G401.6 (cell line): ENCODE results near the gene KIAA0930.
"Not testable (repeated sequence)": the region's sequence is repeated elsewhere in the genome, so short reads cannot be mapped to it uniquely, and the experiment has no call there.

ENCODE experiments used
- FAIRE-seq: peaks from 2 replicates; lab custom pipeline; 2012; peaks lifted over from hg19 to GRCh38; lab: Jason Lieb, UNC

Gene KIAA0930

GRCh38 chr22:45262931-45263462 is 22.3 kb upstream of the KIAA0930 start:
- no peak for FAIRE-seq

DNA sequence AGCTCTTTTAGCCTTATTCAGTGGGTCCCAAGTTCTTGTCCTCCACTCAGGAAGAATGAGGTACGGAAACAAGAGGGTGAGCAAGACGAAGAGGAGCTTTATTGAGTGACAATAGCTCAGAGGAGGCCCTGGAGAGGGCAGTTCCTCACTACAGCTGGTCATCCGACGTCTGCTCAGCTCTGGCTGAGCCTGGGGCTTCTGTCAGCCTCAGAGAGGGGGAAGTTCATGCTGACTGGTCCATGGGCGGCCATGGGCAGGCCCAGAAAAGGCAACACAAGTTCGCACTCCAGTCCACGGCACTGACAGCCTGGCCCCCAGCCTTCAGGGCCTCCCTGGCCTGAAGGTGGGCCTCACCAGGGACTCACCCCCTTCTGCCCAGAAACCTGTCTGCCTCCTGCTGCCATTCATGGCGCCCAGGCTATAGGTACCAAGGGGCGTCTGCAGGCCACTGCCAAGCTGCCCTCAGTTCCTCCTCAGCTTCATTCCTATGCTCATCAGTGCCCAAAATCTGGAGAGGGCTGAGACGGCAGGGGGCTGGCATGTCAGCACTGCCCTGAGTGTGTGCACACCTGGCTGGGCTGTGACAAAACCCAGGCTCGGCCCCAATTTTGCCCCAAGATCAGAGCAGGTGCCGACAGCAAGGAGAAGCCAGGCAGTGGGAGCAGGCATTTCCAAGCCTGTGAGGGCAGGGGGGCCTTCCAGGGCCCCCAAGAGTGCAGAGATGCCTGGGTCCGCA is 21.7 kb upstream of the KIAA0930 start:
- FAIRE-seq = no peak

- no peak for FAIRE-seq
Observed at GRCh38 chr22:45261407-45262088, 20.9 kb upstream of the KIAA0930 start.

DNA sequence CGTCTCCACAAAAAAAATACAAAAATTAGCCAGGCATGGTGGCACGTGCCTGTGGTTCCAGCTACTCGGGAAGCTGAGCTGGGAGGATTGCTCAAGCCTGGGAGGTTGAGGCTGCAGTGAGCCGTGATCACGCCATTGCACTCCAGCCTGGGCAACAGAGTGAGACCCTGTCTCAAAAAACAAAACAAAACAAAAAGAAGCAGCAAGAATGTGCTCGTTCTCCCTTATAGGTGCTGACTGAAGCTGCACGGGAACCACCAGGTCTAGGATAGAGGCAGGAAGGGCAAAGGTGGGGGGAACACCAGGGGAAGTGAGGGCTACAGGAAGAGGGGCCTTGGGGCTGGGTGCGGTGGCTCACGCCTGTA is 19.7 kb upstream of the KIAA0930 start:
- FAIRE-seq = not testable (repeated sequence)

DNA sequence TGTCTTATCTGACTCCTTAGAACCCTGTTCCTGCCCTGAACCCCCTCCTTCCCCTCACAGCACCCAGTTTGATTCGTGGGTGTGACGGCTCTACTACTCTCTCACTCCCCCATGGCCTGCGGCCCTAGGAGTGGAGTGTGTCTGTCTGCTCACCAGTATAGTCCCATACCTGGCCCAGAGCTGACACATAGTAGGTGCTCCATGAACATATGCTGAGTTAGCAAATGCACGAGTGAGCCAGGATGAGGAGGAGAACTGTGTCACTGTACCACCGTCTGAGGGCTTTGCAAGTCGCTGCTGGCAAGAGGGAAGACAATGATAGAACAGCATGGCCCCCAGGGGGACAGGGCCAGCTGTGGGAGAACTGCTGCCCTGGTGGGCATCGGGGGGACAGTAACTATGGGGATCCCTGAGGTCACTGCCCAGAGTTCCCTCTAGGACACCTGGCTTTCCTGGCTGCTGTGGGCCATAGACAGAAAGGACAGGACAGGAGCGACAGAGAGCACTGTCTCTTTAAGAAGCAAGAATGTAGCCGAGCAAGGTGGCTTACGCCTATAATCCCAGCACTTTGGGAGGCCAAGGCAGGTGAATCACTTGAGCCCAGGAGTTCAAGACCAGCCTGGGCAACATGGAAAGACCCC is 19.2 kb upstream of the KIAA0930 start:
- FAIRE-seq = no peak

- not testable (repeated sequence) for FAIRE-seq
Observed at GRCh38 chr22:45257941-45258340, 17.2 kb upstream of the KIAA0930 start.

DNA sequence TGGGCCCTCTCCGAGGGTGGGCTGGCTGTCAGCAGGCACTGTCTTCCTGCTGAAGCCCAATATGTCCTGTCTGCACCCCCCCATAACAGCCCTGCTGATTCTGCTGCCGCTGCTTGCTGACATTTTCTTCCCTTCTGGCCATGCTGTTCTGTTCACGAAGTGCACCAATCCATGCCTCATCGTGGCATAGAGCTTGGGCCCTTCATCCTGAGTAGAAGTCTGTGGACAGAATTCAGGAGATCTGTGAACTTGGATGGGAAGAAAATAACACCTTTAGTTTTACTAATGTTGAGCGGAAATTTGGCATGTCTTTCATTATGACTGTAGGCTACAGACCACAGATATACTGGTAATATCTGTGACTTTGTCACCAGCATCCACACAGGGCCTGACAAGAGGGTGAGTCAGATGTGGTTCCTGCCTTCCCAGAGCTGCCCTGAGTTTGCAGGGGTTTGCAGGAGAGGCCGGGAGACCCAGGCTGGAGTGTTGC is 14.1 kb upstream of the KIAA0930 start:
- FAIRE-seq = no peak

- FAIRE-seq = no peak
Observed at GRCh38 chr22:45254388-45254787, 13.7 kb upstream of the KIAA0930 start.

DNA sequence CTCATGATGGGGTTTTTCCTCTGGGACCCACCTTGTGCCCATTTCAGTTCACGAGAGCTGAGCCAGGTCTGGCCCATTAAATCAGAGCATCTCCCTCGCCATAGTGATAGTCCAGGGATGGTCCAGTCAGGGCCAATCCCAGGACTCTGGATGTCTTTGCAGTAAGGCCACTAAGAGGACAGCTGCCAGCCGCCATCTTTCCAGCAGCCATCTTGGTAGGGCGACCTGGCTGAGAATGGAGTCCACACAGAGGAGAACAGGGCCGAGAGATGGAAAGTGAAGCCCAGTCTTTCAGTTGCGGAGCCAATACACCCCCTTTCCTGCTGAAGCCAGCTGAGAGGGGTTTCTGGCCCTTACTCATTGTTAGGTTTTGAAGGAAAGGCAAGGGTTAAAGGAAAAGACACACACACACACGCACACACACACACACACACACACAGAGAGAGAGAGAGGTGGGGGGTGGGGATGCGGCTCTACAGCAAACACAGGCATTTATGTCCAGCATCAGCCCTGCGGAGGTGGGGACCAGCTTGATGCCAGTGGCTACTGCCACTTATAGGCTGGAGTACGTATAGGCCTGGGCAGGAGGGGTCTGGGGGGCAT is 12.4 kb upstream of the KIAA0930 start:
- no peak for FAIRE-seq

DNA sequence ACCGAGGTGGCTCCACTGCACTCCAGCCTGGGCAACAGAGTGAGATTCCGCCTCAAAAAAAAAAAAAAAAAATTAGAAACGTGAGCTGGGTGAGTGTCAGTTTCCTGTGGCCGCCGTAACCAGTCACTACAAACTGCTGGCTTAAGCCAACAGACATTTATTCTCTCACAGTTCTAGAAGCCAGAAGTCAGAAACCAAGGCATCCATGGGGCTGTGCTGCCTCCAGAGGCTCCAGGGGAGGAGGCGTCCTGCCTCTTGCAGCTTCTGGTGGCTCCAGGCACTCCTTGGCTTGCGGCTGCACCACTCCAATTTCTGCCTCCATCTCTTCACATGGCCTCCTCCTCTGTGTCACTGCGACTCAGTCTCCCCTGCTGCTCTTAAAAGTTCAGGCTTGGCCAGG is 11.1 kb upstream of the KIAA0930 start:
- no peak for FAIRE-seq

DNA sequence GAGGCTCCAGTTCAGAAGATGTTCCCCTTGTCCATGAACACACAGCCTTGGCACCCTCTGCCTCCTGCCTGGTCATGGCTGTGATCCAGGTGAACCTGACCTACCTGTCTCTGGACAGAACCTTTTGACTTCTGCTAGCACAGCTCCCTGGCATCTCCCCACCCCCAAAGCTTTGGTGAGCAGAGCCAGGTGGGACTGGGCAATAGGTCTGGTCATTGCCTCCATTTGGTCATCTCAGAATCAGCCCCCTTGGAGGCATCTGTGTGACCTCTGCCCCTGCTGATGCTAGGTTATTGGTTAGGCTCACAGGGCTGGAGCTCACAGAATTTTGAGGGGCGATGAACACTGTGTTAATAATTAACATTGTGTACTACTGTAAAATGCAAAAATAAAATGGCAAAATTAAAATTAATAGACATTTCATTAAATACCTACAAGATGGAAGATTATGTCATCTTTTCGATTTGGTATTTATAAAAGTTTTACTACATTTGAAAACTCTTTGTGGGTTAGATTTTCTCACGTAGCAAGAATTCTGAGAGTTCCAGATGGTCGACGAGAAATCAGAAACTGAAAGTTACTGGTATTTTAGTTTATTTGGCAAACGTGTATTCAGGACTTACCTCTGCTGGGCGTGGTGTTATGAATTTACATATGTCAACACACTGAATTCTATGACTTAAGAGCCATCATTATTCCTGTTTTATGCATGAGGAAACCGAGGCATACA is 8.3 kb upstream of the KIAA0930 start:
- FAIRE-seq = no peak

DNA sequence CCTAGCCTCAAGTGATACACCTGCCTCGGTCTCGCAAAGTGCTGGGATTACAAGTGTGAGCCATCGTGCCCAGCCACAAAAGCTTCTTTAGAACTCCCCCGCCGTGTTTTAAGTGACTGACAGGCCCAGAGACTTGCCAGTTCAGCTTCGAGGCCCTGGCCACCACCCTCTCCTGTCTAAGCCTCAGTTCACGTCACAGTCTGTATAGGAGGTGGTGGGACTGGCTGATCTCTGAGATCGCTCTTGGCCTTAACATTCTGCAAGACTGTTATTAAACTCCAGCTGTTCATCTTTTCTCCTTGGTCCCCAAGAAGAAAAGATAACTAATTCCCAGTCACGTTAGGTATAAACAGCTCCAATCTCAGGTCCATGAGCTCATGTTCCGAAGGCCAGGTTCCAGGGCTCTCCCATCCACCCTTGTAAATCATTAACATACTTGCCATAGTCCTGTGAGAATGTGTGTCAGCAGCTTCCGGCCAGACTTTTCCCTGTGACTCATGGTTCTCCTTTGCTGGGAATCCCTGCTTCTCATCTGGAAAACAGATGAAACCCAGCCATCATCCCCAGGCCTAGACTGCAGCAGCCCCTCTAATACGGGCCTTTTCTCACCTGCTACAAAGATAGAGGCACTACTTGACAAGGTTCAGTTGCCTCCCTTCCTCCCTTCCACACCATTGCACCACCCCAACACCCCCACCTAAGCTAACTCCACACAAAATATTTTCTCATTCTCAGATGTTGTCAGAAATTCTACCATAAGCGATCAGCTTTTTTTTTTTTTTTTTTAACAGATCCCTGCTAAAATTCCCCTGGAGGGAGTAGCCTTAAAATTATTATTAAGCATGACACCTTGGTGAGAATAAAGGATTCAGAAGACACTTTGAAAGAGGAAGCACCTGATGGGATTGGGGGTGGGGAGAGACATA is 5.6 kb upstream of the KIAA0930 start:
- FAIRE-seq = peak; percentile 19

- FAIRE-seq = no peak
Observed at GRCh38 chr22:45244916-45245315, 4.2 kb upstream of the KIAA0930 start.

- no peak for FAIRE-seq
Observed at GRCh38 chr22:45242778-45243191, 2.1 kb upstream of the KIAA0930 start.

GRCh38 chr22:45240104-45240809 is 437 bp downstream of the KIAA0930 start:
- FAIRE-seq = no peak

DNA sequence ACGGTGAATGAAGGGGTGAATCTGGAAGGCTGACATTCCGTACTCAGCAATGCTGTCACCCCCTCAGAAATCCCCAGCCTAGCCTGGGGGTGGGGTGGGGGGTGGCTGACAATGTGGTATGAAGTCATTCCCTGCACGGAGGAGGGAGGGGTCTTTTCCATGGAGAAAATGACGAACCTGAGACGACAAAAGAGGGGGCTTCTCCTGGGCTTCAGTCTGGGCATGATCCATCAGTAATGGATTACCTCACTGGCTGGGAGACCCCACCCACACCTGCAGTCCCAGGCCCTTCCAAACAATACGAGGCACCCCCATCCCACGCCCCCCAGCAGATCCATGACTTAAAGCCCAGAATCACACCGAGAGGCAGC is 1.0 kb downstream of the KIAA0930 start:
- no peak for FAIRE-seq

GRCh38 chr22:45238957-45239680 is 1.6 kb downstream of the KIAA0930 start:
- FAIRE-seq = no peak

DNA sequence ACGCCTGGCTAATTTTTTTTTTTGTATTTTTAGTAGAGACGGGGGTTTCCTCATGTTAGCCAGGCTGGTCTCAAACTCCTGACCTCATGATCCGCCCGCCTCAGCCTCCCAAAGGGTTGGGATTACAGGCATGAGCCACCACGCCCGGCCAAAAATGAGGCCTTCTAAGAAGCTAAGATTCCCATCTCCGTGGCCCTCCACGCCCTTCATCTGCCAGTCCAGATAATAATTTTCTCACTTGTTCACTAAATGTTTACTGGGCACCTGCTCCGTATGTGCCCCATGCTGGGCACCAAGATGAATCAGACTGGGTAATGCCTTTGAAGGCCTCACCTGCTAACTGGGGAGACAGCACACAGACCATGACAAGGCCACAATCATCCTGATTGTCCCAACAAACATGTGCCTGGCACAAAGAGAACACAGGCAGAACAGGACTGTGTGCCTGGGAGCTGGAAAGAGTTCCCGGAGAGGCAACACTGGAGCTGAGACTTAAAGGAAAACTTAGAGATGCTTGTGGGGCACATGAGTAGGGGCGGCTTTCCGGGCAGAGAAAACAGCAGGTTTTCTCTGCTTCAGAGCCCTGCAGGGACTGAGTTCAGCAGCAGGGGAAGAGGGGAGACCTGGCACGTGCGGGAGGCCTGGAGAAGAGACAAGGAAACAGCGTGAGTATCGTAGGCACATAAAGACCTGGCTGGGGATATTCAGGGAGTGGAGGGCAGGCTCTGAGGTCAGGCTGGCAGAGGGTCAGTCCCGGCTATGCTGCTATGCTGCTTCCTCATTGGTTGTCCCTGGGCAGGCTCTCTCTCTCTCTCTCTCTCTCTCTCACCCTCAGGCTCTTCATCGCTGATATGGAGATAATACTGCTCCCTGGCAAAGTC is 2.4 kb downstream of the KIAA0930 start:
- FAIRE-seq = no peak
